HG02884 (cell line): ENCODE results near the gene VIPR2.
"Not testable (repeated sequence)": the region's sequence is repeated elsewhere in the genome, so short reads cannot be mapped to it uniquely, and the experiment has no call there.

Experiments used
- ATAC-seq: cut with Tn5 transposase; IDR thresholded peaks from one replicate; pipeline ENCODE4 v1.9.1; 2021; ENCODE audit warnings: mild to moderate bottlenecking, moderate library complexity; ENCODE audit not compliant: unreplicated experiment

Gene VIPR2

DNA sequence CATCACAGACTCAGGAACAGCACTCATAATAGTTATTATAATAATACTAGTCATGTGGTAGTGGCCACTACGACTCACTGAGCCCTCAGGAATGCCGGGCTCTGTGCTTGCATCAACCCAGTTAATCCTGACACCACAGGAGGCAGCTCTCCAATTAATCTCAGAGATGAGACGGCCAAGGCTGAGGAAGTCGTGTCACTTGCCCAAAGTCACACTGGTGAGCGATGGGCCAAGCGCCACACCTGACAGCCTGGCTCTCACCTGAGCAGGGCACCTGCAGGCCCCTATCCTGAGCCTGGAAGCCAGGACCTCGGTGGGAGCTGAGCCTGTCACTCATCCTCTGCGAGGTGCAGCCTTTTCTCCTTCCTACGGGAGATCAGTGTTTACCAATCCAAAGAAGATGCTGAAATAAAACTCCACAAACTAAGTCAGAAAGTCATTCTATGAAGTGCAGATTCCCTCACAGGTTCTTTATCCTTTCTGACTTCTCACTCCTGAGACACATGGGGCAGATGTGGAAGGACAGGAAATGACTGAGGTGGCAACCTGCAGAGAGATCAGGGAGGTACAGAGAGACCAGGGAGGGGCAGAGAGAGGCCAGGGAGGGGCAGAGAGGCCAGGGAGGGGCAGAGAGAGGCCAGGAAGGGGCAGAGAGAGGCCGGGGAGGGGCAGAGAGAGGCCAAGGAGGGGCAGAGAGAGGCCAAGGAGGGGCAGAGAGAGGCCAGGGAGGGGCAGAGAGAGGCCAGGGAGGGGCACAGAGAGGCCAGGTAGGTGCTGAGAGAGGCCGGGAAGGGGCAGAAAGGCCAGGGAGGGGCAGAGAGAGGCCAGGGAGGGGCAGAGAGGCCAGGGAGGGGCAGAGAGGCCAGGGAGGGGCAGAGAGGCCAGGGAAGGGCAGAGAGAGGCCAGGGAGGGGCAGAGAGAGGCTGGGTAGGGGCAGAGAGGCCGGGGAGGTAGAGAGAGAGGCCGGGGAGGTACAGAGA lies 38.5 kb downstream of the VIPR2 start:
- no peak for ATAC-seq

DNA sequence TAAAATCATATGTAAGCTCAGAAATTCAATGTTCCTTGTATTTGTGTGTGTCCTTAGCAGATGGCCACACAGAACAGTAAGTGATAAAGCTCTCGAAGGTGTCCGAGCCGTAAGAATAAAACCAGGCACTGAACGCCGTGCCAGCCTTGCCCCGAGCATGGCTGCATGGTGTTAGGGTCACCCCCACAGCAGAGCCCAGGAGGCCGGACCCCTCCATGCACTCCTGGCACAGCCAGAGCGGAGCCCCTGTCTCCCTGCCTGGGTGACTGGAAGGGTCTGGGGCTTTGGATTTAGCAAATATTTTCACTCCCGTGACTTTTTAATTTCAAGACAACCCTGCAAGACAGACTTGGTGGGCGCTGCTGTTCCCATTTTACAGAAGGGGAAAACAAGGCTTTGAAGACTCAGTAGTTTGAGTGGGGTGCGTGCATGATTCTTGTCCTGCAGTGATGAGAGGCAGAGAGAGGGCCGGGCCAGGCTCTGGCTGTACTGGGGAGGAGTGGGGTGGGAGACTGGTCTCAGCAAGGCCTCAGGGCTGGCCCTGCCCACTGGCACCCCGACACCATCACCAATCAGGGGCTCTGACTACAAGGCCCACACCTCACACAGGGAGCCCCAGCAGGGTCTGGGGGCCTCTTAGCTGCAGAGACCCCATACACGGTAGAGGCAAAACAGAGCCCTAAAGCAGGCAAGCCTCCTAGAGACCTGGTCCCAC lies 39.4 kb downstream of the VIPR2 start:
- ATAC-seq = no peak

DNA sequence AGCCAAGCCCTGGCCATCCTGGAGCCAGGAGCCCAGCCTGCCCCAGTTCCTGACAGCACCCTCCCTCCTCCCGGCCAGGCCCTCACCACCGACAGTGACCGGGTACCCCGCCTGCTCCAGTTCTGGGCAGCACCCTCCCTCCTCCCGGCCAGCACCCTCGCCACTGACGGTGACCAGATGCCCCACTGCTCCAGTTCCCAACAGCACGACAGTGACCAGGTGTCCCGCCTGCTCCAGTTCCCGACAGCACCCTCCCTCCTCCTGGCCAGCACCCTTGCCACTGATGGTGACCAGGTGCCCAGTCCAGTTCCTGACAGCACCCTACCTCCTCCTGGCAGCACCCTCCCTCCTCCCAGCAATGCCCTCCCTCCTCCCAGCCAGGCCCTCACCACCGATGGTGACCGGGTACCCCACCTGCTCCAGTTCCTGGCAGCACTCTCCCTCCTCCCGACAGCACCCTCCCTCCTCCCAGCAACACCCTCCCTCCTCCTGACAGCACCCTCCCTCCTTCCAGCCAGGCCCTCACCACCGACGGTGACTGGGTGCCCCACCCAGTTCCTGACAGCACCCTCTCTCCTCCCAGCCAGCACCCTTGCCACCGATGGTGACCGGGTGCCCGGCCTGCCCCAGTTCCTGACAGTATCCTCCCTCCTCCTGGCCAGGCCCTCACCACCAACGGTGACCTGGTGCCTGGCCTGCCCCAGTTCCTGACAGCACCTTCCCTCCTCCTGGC lies 40.3 kb downstream of the VIPR2 start:
- no peak for ATAC-seq

DNA sequence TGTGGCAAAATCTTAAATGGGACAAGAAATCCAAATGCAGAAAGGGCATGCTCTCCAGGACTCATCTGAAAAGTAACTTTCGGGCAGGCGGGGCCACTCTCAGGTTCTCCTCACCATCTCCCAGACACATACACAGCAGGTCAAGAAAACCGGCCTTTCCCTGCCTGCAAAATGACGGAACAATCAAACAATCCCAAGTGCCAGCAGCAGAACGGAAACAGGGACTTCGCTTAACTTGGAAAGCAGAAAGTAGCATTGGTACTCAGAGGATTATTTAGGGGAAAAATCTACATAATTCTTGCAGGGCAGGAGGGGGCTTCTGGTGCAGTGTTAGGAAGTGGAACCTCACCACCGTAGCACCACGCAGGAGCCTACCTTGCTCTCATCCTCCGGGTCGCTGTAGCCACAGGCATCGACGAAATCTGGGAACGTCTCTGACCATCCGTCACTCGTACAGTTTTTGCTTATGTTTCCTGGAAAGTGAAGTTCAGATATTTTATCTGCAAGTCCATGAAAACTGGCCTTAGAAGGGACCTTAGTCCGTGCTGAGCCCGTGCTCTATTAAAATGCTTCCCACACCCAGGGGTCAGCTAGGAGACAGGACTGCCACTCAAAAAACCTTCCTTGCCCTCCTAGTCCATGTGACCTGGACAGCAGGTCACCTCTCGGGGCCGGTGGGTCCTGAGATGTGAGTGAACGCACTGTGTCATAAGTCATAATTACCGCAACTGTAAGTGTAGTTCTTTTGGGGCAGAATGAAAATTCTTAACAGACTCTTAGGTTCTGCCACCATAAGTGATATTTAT lies 41.1 kb downstream of the VIPR2 start:
- no peak for ATAC-seq

DNA sequence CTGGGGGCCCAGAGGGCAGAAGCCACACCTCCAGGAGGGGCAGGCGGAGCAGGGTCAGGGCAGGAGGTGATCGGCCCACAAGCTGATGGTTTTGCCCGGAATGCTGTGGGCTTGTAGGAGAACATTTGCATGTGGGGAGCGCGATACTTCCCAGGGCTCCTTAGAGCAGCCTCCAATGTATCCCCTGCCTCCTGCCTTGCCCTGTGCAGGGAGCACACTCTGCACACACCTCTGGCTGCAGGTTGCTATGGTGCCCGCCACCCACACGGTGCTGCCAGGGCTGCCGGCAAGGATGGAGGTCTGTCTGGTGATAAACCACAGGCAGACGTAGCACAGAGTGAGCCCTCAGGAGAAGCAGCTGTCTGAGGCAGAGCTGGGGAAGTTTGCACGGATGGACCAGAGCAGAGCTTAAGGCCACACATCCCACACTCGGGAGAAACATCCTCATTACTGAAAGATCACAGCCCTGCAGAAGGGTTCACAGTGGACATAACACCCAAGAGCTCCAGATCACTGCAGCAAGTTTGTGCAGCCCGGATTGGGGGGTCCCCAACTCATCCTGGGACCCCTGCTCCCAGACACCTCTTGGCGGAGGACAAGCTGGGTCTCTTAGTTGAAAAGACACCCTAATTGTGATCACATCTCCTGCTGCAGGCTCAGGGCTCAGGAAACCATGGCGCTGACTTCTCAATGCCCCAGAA lies 41.8 kb downstream of the VIPR2 start:
- no peak for ATAC-seq

DNA sequence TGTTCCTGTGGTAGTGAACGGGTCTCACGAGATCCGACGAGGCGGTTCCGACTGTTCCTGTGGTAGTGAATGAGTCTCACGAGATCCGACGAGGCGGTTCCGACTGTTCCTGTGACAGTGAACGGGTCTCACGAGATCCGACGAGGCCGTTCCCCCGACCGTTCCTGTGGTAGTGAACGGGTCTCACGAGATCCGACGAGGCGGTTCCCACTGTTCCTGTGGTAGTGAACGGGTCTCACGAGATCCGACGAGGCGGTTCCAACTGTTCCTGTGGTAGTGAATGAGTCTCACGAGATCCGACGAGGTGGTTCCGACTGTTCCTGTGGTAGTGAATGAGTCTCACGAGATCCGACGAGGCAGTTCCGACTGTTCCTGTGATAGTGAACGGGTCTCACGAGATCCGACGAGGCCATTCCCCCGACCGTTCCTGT lies 43.0 kb downstream of the VIPR2 start:
- not testable (repeated sequence) for ATAC-seq

DNA sequence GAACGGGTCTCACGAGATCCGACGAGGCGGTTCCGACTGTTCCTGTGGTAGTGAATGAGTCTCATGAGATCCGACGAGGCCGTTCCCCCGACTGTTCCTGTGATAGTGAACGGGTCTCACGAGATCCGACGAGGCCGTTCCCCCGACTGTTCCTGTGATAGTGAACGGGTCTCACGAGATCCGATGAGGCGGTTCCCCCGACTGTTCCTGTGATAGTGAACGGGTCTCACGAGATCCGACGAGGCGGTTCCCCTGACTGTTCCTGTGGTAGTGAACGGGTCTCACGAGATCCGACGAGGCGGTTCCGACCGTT lies 43.6 kb downstream of the VIPR2 start:
- ATAC-seq = not testable (repeated sequence)

DNA sequence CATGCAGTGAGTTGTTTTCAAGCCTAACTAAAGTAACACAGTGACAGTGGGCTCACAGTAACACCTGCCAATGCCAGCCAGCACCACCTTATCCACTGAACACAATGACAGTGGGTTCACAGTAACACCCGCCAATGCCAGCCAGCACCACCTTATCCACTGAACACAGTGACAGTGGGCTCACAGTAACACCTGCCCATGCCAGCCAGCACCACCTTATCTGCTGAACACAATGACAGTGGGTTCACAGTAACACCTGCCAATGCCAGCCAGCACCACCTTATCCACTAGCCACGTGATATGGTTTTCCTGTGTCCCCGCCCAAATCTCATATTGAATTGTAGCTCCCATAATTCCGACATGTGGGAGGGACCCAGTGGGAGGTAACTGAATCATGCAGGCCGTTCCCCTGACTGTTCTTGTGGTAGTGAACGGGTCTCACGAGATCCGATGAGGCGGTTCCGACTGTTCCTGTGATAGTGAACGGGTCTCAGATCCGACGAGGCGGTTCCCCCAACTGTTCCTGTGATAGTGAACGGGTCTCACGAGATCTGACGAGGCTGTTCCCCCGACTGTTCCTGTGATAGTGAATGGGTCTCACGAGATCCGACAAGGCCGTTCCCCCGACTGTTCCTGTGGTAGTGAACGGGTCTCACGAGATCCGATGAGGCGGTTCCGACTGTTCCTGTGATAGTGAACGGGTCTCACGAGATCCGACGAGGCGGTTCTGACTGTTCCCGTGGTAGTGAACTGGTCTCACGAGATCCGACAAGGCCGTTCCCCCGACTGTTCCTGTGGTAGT lies 44.2 kb downstream of the VIPR2 start:
- not testable (repeated sequence) for ATAC-seq

DNA sequence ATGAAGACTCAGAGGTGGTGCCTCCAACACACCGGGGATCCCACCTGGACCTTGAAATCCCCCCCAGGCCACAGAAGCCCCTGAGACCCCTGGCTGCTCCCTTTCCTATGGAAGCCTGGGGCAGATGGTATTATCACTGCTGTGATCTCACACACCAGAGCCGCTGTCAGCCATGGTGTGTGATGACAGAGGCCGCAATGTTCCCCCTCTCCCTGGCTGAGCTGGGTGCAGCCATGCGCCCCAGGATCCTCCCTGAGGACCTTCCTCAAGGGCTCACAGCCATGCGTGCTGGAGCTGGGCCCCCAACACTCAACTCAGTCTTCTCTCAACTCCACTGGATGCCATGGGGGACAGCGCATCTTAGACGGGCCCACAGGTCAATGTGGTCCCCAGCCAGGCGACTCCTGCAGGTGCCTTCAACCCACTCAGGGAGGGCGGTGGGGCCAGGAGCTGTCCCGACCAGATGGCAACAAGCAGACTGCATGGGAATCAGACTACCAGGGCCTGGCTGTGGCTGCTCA lies 44.9 kb downstream of the VIPR2 start:
- no peak for ATAC-seq

DNA sequence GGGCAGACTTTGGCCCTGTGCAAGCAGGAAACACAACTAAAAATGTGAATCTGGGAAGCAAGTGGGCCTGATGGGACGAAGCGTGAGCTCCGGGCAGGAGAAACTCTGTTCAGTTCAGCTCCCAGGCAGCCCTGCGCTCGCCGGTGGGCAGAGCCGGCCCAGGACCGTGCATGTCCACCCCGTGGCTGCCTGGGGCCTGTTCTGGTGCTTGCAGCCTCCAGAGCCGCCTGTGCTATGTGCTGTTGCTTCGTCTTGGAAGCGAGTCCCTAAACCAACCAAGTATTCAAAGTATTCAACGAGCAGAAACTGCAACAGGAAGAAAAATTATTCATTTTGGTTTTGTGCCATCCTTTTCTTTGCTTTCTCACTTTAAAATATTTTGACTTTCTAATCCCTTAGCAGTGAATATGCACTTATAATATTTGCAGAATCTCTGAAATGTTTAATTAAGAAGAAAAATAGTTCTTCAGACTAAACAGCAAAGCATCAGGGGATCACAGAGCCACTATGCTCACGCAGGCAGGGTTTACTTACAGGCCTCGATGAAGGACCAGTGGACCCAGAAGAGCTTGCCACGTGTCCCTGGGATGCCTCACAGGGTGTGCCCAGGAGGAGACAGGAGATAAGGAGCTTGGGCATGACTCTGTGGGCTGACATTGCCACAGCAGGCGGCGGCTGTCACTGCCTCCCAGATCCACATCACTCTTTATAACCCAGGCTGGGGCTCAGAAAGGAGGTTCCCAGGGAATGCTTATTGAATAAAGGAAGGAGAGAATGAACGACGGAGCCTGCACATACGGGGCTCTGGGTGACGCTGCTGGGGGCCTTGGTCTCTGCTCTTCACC lies 45.6 kb downstream of the VIPR2 start:
- ATAC-seq = no peak

DNA sequence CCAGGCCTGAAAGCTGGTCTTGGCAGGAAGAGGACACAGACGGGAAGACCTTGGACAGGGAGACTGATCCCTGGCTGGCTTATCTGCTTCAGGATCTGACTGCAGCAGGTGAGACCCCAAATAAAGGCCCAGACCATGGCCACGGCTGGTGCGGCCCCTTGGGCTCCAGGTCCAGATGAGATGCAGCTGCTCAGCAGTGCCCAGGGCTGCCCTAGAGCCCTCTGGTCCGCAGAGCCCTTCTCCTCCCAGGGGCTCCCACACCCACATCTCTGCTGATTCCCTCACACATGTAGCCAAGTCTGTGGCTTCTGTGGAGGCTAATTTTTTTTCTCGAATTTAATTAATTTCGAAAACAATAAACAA lies 46.3 kb downstream of the VIPR2 start:
- ATAC-seq = no peak

DNA sequence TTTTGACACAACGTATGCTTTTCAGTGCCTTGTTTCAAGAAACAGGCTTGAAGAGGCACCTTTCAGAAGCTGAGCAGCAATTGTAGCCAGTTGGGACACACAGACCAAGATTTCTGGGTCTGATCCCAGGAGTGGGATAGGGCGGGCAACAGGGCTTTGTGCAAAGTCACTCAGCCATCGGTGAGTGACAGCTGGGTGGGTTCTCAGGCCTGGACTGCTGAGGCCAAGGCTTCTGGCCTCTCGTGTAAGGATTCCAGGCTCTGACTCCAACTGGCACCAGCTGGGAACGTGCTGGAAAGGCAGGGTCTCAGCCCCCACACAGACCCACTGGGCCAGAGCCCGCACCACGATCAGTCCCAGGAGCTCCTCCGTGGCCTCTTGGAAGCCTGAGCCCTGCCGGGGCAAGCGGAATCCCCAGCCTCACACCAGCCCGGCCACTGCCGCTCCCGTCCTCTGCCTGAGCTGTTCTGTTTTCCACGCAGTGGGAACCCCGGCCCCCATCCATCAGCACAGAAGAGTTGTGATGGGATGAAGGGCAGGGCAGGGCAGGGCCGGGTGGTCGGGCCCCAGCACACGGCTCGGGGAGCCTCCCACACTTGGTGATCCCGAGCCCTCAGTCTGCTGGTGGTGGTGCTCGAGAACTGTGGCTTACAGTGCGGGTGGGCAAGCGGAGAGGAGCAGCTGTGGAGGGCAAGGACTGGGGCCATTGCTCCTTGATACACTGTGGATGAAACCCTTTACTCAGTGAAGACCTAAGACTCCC lies 46.8 kb downstream of the VIPR2 start:
- ATAC-seq = no peak

DNA sequence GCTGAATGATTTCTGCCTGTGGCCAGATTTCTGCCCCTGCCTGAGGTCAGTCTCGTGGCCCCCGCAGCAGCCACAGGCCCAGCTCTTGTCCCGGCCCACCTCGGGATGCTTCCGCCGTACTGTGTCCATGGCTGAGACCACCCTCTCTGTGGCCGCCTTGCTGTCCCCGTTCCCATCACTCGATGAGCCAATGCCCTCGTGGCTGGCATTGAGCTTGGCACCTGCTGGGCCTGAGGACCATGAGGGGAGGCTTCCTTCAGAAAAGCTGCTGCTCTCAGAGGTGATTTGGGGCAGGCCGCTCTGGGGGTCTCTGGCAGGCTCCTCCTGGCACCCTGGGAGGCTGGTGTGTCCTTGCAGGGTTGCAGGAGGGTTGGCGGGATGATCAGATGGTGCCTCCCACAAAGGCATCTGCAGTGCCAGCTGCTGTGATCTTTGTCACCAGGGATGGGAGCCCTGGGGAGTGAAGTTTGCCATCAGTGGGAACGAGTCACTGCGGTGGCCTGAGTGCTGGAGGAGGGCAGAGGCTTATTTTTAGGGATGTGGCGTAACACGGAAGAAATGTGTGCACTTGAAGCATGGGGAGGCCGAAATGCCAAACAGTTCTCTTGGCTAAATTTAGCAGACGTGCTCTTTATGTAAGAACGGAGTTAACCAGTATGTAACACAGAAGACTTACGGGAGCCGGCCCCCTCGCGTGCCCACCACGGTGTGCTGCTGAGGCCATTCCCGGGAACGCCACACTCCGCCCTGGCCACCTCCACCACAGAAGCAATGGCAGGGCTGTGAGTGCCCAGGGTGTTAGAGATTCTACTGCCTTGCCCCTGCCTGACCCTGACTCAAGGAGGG lies 47.7 kb downstream of the VIPR2 start:
- no peak for ATAC-seq

DNA sequence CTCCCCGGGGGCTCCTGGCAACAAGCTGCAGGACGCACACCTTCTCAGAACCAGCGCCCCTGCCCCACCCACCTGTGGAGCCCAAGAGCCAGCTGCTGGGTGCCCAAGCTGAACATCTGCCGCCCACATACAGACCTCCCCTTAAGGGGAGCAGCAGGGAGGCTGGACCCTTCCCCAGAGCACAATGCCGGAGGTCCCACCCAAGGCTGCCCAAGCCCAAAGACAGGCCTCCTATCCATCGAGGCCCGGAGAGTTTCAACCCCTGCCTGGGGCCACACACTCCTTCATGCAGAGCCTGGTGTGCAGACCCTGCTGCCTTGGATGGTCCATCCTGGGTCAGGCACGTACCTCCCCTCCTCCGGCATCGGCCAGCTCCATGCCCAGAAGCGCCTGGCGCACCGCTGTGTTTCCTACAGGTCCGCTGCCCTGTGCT lies 48.7 kb downstream of the VIPR2 start:
- no peak for ATAC-seq

DNA sequence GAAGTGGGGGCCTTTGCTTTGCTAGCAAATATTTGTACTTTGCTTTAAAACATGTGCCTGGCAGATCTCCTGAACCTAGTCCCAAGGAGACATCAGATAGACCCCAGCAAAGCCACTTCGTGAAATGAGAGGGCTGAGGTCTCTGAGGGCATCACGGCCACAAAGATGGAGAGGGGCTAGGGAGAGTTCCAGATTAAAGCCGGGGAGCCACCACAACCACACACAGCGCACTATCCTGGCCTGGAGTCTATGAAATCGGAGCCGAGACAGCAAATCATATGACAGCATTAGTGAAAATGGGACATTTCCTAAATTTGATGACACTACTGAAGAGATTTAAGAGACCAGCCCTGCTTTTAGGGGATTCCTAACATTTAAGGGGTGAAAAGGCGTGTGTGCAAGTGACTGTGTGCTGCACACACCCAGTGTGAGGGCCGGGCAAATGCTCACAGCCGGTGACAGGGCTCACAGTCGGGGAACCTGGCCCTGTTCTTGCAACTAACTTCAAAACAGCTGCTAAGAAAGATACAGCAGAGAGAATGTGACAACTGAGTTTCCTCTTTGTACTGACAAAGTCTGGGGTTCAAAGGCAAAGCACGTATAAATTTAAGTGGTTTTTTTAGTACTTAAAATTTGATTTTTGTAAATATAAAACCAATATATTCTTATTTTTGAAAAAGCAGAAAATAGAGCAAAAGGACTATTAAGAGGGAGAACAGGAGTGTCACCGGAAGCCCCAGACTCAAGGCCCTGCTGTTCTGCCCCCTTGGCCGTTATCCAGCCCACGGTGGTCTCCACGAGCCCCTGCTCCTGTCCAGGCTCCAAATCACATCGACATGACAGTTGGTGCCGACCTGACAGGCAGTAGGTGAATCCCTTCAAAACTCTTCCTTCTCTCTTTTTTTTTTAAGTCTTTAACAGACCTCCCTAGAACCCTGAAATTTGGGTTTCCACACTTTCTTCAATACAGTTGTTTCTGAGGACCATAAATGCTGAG lies 49.5 kb downstream of the VIPR2 start:
- no peak for ATAC-seq
